SK-N-SH (cell line): ENCODE measurements around the gene BTAF1. TPM values are rescaled to one million over a fixed set of nuclear protein-coding genes. Genes with fewer than 3 reads are reported as not detected.

ENCODE experiments used
- CTCF ChIA-PET: fragments of 300-600, 350-600 bp; formaldehyde crosslinking; extraction: SDS; loops from one replicate; lab custom pipeline; 2021; lab: Yijun Ruan, JAX
- POLR2A ChIA-PET: fragments of 350-600 bp; sonication (Branson Sonifier 250); formaldehyde crosslinking; extraction: SDS; loops from one replicate; lab custom pipeline; 2020; ENCODE audit warnings: antibody characterized with exemption, inconsistent platforms; lab: Yijun Ruan, JAX
- DNase-seq: peaks from one replicate; pipeline ENCODE4 v3.0.0; 2012
- H2AFZ ChIP-seq: fragments of 200-600 bp; sonication (generic); 2 replicates; pipeline ENCODE4 v1.8.1; 2016; ENCODE audit warnings: antibody characterized with exemption, mild to moderate bottlenecking, low read depth
- H3F3A ChIP-seq: fragments of 200-600 bp; sonication (generic); replicated peaks from 2 replicates; pipeline ENCODE3; 2016; ENCODE audit warnings: antibody characterized with exemption, mild to moderate bottlenecking; ENCODE audit not compliant: insufficient read depth
- H3K27ac ChIP-seq, 2 experiments: fragments of 200-500 bp in 1 of 2; fragments of 200-600 bp in 1 of 2; sonication (Bioruptor generic) in 1 of 2; sonication (generic), shearing (Covaris generic) in 1 of 2; 2 replicates each; pipeline versions ENCODE4 v1.5.1 to v1.6.1; 2014 to 2016; ENCODE audit warnings: low read depth in 2 of 2, inconsistent platforms in 1 of 2, low read length in 1 of 2, mild to moderate bottlenecking in 1 of 2, mixed read lengths in 1 of 2
- H3K27me3 ChIP-seq: fragments of 200-600 bp; sonication (generic), shearing (Covaris generic); 2 replicates; pipeline ENCODE4 v1.6.1; 2016; ENCODE audit warnings: mixed run types; ENCODE audit not compliant: insufficient read depth
- H3K36me3 ChIP-seq, 2 experiments: fragments of 200-500 bp in 1 of 2; fragments of 200-600 bp in 1 of 2; sonication (Bioruptor generic) in 1 of 2; sonication (generic) in 1 of 2; replicated peaks in 1 of 2; 2 replicates each; pipeline versions ENCODE3 to v1.5.1; 2014 to 2016; ENCODE audit warnings: low read length in 1 of 2, mild to moderate bottlenecking in 1 of 2; ENCODE audit not compliant: insufficient read depth in 2 of 2, control insufficient read depth in 1 of 2
- H3K4me1 ChIP-seq, 2 experiments: fragments of 200-500 bp in 1 of 2; fragments of 200-600 bp in 1 of 2; sonication (Bioruptor generic) in 1 of 2; sonication (generic), shearing (Covaris generic) in 1 of 2; 2 replicates each; pipeline versions ENCODE4 v1.5.1 to v1.6.1; 2014 to 2016; ENCODE audit warnings: low read depth in 1 of 2, low read length in 1 of 2, mixed run types in 1 of 2; ENCODE audit not compliant: insufficient read depth in 2 of 2, control insufficient read depth in 1 of 2
- H3K4me2 ChIP-seq: fragments of 200-600 bp; sonication (generic), shearing (Covaris generic); 2 replicates; pipeline ENCODE4 v1.6.1; 2017; ENCODE audit warnings: mixed run types
- H3K4me3 ChIP-seq, 2 experiments: fragments of 200-500 bp in 1 of 2; fragments of 200-600 bp in 1 of 2; sonication (Bioruptor generic) in 1 of 2; sonication (generic), shearing (Covaris generic) in 1 of 2; 2 replicates each; pipeline versions ENCODE4 v1.5.1 to v1.8.1; 2014 to 2016; ENCODE audit warnings: low read depth in 2 of 2, inconsistent platforms in 1 of 2, low read length in 1 of 2, mild to moderate bottlenecking in 1 of 2, mixed read lengths in 1 of 2, moderate library complexity in 1 of 2
- H3K79me2 ChIP-seq: fragments of 200-600 bp; sonication (generic); 2 replicates; pipeline ENCODE4 v1.8.1; 2017; ENCODE audit warnings: mild to moderate bottlenecking; ENCODE audit not compliant: insufficient read depth
- H3K9ac ChIP-seq: fragments of 200-600 bp; sonication (generic); 2 replicates; pipeline ENCODE4 v1.6.1; 2017; ENCODE audit warnings: mixed run types
- H3K9me2 ChIP-seq: fragments of 200-600 bp; sonication (generic); 2 replicates; pipeline ENCODE4 v1.6.1; 2017; ENCODE audit warnings: mixed run types
- H3K9me3 ChIP-seq: fragments of 200-600 bp; sonication (generic); 2 replicates; pipeline ENCODE4 v1.6.1; 2017; ENCODE audit warnings: mixed run types, mild to moderate bottlenecking, moderate library complexity
- H4K20me1 ChIP-seq: fragments of 200-600 bp; sonication (generic); 2 replicates; pipeline ENCODE4 v1.6.1; 2017; ENCODE audit warnings: mild to moderate bottlenecking, mixed run types; ENCODE audit not compliant: insufficient read depth
- CHD2 ChIP-seq: fragments of 150-350 bp; IDR thresholded peaks from 2 replicates; pipeline ENCODE4 v1.6.1; 2018; ENCODE audit warnings: low read length; ENCODE audit not compliant: partially characterized antibody
- CTCF ChIP-seq: fragments of 200-600 bp; sonication (generic); IDR thresholded peaks from 2 replicates; pipeline ENCODE4 v1.6.1; 2017; ENCODE audit warnings: antibody characterized with exemption, mild to moderate bottlenecking, moderate library complexity
- EP300 ChIP-seq, 2 experiments: IDR thresholded peaks; 2 replicates each; pipeline versions ENCODE4 v1.4.0 to v1.6.1; 2012; ENCODE audit warnings: borderline replicate concordance in 1 of 2, low read depth in 1 of 2, low read length in 1 of 2
- EZH2phosphoT487 ChIP-seq: fragments of 200-600 bp; sonication (generic); IDR thresholded peaks from 2 replicates; pipeline ENCODE4 v1.6.1; 2017; ENCODE audit warnings: low read depth, mixed run types, mild to moderate bottlenecking, antibody characterized with exemption, moderate library complexity, borderline replicate concordance
- FOSL2 ChIP-seq: IDR thresholded peaks from 2 replicates; pipeline ENCODE4 v1.4.0; 2012; ENCODE audit warnings: low read depth, mild to moderate bottlenecking, moderate library complexity, borderline replicate concordance
- FOXJ3 ChIP-seq: sonication (generic); formaldehyde crosslinking; IDR thresholded peaks from 2 replicates; pipeline ENCODE4 v1.5.1; 2020; ENCODE audit warnings: mild to moderate bottlenecking, missing genetic modification reagents
- GABPA ChIP-seq: IDR thresholded peaks from 2 replicates; pipeline ENCODE4 v1.4.0; 2012; ENCODE audit warnings: low read depth, mild to moderate bottlenecking
- GATA2 ChIP-seq: sonication (generic); formaldehyde crosslinking; IDR thresholded peaks from 2 replicates; pipeline ENCODE4 v1.5.0; 2020; ENCODE audit warnings: mild to moderate bottlenecking, missing genetic modification reagents
- JUND ChIP-seq: IDR thresholded peaks from 2 replicates; pipeline ENCODE4 v1.4.0; 2012
- MAX ChIP-seq: IDR thresholded peaks from 2 replicates; pipeline ENCODE4 v1.4.0; 2012; ENCODE audit warnings: low read depth
- MEF2A ChIP-seq: IDR thresholded peaks from 2 replicates; pipeline ENCODE4 v1.4.0; 2012; ENCODE audit warnings: low read depth, borderline replicate concordance
- MXI1 ChIP-seq: IDR thresholded peaks from 2 replicates; pipeline ENCODE4 v1.6.1; 2012; ENCODE audit warnings: mild to moderate bottlenecking, low read depth, low read length, improper control_type of control experiment
- NRF1 ChIP-seq: IDR thresholded peaks from 2 replicates; pipeline ENCODE4 v1.6.1; 2012; ENCODE audit warnings: low read depth, mild to moderate bottlenecking, low read length
- RAD21 ChIP-seq: IDR thresholded peaks from 2 replicates; pipeline ENCODE4 v1.6.1; 2012; ENCODE audit warnings: mild to moderate bottlenecking, low read length
- RCOR1 ChIP-seq: fragments of 150-350 bp; IDR thresholded peaks from 2 replicates; pipeline ENCODE4 v1.6.1; 2017; ENCODE audit warnings: antibody characterized with exemption, low read length
- RFX5 ChIP-seq: IDR thresholded peaks from 2 replicates; pipeline ENCODE4 v1.6.1; 2012; ENCODE audit warnings: mild to moderate bottlenecking, improper control_type of control experiment, low read length
- RXRA ChIP-seq: IDR thresholded peaks from 2 replicates; pipeline ENCODE4 v1.4.0; 2012; ENCODE audit warnings: low read depth, mild to moderate bottlenecking, borderline replicate concordance
- TCF12 ChIP-seq: IDR thresholded peaks from 2 replicates; pipeline ENCODE4 v1.4.0; 2012
- USF1 ChIP-seq: IDR thresholded peaks from 2 replicates; pipeline ENCODE4 v1.4.0; 2012; ENCODE audit warnings: low read depth, borderline replicate concordance
- USF2 ChIP-seq: fragments of 150-350 bp; IDR thresholded peaks from 2 replicates; pipeline ENCODE4 v1.6.1; 2017; ENCODE audit warnings: antibody characterized with exemption, low read length, low read depth, borderline replicate concordance
- YY1 ChIP-seq: IDR thresholded peaks from 2 replicates; pipeline ENCODE4 v1.4.0; 2012; ENCODE audit warnings: low read depth, mild to moderate bottlenecking
- ZBTB33 ChIP-seq: IDR thresholded peaks from 2 replicates; pipeline ENCODE4 v1.4.0; 2012; ENCODE audit warnings: low read depth, borderline replicate concordance
- WGBS: methylation state at CpG from one replicate; pipeline ENCODE4 v1.1.6; 2017; ENCODE audit warnings: low lambda C conversion rate; 5-methylcytosine and 5-hydroxymethylcytosine counted together
- polyA plus RNA-seq, 3 experiments: library from polyadenylated mRNA; depleted of rRNA; stranded (reverse); fragments of >200 nt; gene quantifications; 2 replicates each; pipeline ENCODE4 v1.2.3, GENCODE V29; 2012

Gene BTAF1
- polyA plus RNA-seq, 1 of the 3 experiments (the other 2 are of a cell fraction) = 9.8 TPM

GRCh38 chr10:91992031-91992430 lies 68.5 kb downstream of the BTAF1 start:
- CTCF ChIA-PET = interaction anchor here (1.2 kb wide), 1 partner anchor 45 kb away, joined by 3 read pairs; no protein-coding TSS in a partner anchor
- POLR2A ChIA-PET = no interaction called here
- Histone ChIP-seq H3K27me3 (no peaks in the 10 kb centered on the region), H3K4me3 (no peak overlapping the region), H3K27ac (no peak overlapping the region), H3K79me2 (no peaks in the 10 kb centered on the region), H3K9me2 (no peaks in the 10 kb centered on the region), H3F3A (no peaks in the 10 kb centered on the region), H3K4me2 (no peak overlapping the region), H4K20me1 (no peaks in the 10 kb centered on the region), H3K9ac (no peak overlapping the region), H2AFZ (no peak overlapping the region), H3K4me1 (no peaks in the 10 kb centered on the region), H3K9me3 (no peaks in the 10 kb centered on the region), H3K36me3 (peaks cover 60 to 70% of the 10 kb centered on the region in 2 experiments)
- WGBS = 83% methylated on average over 1 of the region's 1 CpG
- no peak for DNase-seq
- TF ChIP-seq RAD21 (no peak), NRF1 (no peak), CTCF (no peak), TCF12 (no peak), MXI1 (no peak), YY1 (no peak), USF2 (no peak), FOSL2 (no peak), EZH2phosphoT487 (no peak), GABPA (no peak), FOXJ3 (CRISPR knock-in tag) (no peak), GATA2 (CRISPR knock-in tag) (no peak), EP300 (IDR thresholded peaks at IDR 0.05; ENCODE audit: borderline replicate concordance in 1 of 2, low read depth in 1 of 2, low read length in 1 of 2) (no peak)

GRCh38 chr10:91996266-91996665 lies 72.7 kb downstream of the BTAF1 start:
- TF ChIP-seq RAD21 (no peak), CHD2 (no peak), EZH2phosphoT487 (no peak), JUND (no peak), ZBTB33 (no peak), MEF2A (no peak), RXRA (no peak), USF1 (no peak), RCOR1 (no peak), MAX (no peak), YY1 (no peak), RFX5 (no peak)
- no peak for DNase-seq
- ChIA-PET POLR2A (no interaction called here), CTCF (interaction anchor here (1.1 kb wide), 1 partner anchor 13 kb away, joined by 3 read pairs; no protein-coding TSS in a partner anchor)
- Histone ChIP-seq H4K20me1 (no peaks in the 10 kb centered on the region), H3K9me2 (no peaks in the 10 kb centered on the region), H2AFZ (no peak overlapping the region), H3K79me2 (no peaks in the 10 kb centered on the region), H3K27me3 (no peaks in the 10 kb centered on the region), H3K4me2 (no peak overlapping the region), H3K36me3 (peaks cover 48 to 61% of the 10 kb centered on the region in 2 experiments), H3K9ac (no peak overlapping the region), H3K4me1 (no peaks in the 10 kb centered on the region), H3K27ac (no peak overlapping the region), H3F3A (no peaks in the 10 kb centered on the region), H3K4me3 (no peak overlapping the region), H3K9me3 (no peaks in the 10 kb centered on the region)
- 71% methylated on average over 2 of the region's 2 CpGs for WGBS
